ELF-1 (cell line): ENCODE results near the gene FHOD3.

ENCODE experiments used
- DNase-seq: peaks from one replicate; pipeline ENCODE4 v3.0.0-alpha.2; 2016; ENCODE audit warnings: low read depth, low spot score

The FHOD3 gene

DNA sequence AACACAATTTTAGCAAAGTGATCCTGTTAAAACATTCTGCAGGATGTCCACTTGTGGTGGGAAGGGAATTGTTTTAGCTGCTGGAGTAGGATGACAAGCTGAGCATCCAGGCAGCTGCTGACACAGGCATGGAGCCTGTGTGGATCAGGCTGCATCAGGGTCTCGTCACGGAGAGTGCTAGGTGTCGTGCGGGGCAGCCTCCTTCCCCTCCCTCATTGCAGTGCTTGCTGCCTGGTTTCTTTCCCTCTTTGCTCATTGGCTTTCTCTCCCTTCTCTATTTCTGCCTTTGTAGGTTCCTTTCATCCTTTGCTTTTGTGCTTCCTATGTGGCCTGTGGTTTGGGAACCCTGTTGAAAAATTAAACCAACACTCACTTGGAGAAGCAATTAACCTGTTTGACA, 358.4 kb downstream of the FHOD3 start:
- no peak for DNase-seq

DNA sequence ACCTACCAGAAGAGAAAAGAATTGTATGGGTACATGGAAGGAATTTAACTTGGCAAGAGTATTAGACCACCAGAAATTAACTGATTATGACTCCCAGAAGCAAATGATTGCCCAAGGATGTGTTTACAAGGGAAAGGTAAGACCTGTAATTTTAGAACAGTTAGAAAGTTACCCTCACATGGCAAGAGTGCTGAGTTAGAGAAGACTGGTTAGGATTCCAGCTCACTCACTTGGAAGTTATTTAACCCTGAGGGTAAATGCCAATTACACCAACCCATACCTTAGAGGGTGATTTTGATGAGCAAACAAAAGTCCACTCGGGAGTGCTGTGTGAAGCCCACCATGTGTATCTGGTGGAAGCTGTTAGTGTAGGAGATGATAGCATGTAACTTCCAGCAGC, 361.1 kb downstream of the FHOD3 start:
- no peak for DNase-seq

DNA sequence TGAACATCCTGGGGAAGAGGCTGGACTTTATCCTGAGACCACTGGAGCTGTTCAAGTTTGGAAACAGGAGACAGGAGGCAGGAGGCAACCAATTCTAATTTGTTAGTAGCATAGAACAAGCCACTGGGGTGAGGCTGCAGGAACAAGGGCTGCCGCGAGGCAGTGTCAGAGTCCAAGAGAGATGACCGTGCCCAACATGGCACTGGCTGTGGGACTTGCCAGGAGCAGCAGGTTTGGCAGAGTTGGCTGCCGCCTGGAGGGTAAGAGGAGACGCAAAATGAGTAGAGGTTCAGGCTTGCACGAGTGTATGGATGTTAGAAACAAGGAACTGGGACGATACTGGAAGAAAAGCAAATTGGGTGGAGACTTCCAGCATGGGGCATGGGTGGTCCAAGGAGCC, 362.8 kb downstream of the FHOD3 start:
- DNase-seq, result no peak

DNA sequence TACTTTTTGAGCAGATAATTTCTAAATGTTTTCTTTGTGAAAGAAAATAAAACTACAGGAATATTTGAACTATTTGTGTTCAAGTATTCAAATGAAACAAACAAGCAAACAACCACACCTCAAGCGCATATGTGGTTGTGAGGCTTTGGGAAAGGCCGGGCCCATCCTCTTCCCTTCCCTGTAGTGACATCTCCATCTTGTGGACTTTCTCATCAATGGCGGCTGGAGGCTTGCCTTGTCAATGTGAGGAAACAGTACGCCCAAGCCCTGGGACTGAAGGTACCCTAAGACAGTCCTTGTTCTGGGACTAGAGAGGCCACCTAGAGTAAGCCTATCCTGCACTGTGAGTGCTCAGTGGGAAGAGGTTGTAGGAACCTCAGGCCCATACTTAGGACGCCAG, 364.5 kb downstream of the FHOD3 start:
- DNase-seq, result peak; percentile 45

DNA sequence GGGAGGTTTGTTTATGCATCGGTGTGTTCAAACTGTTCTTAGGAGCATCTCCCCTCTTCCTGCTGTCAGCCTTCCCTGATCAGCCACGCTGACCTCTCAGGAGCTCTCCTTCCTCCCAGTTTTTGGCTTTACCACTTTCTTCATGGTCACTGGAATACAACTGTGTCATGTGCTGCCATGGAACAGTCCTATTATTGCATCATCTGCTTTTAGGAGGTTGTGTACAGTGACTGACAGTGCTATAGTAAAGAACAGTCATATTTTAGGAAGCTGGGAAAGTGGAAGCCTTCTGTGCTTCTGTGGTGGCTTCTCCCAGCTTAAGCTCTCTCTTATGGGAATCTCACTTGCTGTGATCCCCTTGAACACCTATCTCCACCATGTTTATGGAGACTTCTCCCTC, 365.8 kb downstream of the FHOD3 start:
- no peak for DNase-seq

DNA sequence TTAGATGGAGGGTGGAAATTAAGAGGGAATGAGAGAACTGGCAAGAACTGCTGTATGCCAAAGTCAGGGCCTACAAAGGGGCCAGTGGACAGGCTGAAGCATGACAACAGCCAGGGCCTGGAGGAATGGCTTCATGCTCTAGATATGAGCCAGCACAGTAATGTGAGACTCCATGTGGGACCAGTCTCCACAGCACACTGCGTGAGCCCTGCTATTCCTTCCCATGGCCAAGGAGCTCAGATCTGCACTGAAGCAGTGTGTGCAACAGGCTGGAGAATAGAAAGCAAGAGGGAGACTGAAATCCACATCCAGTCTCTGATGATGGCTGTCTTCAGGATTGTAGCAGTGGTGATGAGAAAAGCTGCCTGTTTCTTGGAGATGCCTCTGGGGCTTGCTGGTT, 368.4 kb downstream of the FHOD3 start:
- DNase-seq, result no peak

DNA sequence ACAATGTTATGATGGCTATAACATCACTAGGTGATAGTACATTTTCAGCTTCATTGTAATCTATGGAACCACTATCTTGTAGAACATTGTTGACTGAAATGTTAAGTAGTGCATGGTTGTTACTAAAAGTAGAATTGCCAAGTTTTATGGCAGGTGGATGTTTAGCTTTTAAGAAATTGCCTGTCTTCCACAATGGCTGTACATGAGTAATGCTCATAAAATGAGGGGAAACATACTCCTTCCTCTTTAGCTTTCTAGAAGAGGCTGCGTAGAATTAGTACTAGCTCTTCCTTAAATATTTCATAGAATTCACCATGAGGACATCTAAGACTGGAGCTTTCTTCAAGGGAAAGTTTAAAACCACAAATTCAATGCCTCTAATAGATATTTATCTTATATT, 370.3 kb downstream of the FHOD3 start:
- no peak for DNase-seq

DNA sequence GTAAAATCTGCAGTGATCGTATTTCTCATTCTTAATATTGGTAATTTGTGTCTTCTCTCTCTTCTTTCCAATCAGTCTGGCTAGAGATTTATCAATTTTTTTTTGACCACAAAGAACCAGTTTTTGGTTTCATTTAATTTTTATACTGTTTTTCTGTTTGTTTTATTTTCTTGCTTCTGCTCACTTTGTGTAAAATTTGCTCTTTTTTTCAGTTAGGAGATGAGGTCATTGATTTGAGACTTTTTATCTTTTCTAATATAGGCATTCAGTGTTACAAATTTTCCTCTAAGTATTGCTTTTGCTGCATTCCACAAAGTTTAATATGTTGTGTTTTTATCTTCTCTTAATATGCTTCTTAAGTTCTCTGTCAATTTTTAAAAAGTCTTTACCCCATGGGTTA, 370.8 kb downstream of the FHOD3 start:
- DNase-seq, result no peak

DNA sequence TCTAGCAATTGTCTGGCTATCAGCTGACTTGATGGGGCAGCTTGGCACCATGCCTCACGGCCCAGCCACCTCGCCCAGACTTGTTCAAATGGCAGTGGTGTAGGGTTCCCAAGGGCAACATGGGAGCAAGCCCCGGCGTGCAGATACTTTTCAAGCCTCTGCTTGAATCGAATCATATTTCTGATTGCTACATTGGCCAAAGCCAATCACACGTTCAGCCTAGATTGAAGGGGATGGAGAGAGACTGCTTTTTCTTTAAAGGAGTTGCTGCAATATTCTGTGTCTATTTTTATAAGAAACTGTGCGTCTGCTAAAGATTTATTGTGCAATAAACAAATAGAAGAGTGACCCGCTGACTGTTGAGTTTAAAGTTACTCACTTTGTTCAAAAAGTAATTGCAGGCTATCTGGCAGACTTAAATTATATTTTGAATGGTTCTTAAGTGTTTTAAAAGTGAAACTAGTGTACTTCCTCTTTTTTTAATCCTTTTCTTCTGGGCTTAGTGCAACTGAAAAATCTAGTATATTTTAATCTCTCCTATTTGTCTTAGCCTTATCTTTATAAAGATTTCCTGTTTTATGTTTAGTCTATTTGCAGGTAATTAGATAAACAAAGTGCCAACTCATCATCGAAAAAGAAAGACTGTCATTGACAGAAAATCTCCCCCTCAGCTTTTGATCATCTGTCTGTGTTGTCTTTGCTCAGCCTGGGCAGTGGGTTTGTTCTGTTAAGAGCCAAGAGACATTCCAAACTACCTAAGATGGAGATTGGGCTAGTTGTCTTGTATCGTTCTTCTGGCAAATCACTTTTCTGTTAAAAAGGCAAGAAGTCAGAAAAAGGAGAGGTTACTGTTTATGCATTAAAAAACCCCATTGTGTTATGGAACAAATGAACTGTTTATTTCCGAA, 375.2 kb downstream of the FHOD3 start:
- DNase-seq, result no peak

DNA sequence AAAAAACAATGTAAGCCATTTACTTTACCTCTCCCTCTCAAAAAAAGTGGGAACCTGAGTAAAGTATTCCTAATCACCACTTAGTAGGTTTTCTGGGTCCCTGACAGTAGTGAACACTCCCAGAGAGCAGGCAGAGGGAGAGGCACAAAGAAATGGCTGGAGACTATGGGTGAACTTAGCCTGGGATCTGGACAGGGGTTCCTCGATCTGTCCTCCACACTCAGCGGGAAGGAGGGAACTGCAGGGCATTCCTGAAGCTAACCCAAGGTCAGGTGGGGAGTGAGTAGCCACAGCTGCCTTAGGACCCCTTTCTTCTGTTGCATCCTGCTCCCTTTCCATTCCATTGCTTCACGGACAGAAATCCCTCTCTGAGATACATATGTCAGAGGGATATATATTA, 375.9 kb downstream of the FHOD3 start:
- no peak for DNase-seq

DNA sequence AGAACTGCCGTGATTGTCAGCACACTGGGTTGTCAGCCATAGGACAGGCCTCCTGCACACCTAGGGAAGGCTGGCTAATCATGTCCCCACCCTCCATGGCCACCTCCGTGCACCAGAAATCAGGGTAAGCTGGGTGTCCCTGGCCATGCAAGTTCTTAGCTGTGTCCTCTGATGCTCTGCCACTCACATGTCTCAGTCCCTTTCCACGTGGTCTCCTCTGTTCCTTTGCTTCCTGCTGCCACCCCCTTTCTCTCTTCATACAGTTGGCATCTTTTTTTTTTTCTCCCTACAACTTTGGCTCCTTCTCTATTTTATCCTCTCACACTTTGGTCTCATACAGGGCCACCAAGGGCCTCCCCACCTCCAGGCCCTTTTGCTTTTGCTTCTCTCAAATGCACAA, 377.6 kb downstream of the FHOD3 start:
- DNase-seq, result no peak

DNA sequence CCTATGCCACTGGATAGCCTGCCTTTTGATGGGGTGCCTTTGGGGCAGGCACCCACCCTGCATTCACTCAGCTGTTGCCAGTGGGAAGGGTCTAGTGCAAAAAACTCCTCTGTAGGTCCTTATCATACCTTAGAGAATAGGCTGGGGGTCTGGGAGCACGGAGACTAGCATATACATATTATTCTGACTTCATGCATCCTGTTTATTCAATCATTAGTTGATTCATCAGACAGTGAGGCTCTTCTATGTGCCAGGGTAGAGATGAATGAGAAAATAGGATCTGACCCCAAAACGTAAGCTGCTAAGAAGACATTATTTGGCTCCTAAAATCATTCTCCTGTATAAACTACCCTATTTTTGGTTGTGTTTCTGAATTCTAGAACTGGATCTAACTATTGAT, 378.0 kb downstream of the FHOD3 start:
- no peak for DNase-seq

DNA sequence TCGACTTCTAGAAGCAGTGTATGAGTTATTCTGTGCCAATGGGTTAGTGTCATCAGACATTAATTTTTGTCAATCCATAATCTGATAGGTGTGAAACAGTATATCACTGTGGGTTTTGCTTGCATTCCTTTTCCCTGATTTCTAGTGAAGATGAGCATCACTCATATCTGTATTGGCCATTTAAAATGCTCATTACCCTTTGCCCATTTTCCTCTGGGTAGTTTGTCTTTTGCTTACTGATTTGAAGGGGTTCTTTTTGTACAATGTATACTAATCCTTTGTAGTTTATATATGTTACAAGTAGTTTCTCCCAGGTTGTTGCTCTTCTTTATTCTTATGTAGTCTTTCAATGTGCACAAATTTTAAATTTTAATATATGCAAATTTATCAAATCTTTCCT, 379.1 kb downstream of the FHOD3 start:
- DNase-seq, result no peak

DNA sequence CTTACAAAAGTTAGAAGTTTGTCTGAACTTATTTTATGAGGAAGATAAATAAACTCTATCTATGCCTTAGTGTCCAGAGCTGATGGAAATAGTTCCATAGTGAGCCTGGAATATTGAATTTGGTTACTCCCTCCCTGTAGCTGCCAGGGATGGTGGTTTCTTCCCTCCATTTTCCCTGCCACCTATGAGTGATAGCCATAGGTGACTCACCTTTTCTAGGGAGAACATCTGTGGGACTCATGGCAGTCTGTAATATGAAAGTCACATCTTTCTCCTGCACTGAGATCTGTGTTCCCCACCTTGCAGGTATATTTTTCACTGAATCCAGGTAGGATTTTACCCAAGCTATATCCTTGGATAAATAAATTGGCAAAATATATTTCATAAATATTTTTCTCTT, 382.5 kb downstream of the FHOD3 start:
- DNase-seq, result no peak

DNA sequence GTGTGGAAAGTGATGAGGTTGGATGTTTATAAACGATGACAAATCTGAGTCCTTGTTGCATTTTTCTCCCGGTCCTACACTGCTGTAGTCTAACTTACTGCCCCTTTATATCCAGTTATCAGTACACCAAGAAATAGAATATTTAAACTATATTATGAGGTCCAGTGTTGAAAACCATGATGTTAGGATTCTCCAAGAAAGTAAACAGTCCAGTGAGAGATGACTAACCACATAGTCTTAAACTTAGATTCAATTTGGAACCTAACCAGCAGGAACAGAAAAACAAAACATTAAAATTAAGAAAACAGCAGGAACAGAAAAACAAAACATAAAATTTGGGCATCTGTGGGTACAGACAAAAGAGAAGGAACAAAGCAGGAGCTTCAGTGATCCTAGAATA, 388.1 kb downstream of the FHOD3 start:
- DNase-seq, result no peak

DNA sequence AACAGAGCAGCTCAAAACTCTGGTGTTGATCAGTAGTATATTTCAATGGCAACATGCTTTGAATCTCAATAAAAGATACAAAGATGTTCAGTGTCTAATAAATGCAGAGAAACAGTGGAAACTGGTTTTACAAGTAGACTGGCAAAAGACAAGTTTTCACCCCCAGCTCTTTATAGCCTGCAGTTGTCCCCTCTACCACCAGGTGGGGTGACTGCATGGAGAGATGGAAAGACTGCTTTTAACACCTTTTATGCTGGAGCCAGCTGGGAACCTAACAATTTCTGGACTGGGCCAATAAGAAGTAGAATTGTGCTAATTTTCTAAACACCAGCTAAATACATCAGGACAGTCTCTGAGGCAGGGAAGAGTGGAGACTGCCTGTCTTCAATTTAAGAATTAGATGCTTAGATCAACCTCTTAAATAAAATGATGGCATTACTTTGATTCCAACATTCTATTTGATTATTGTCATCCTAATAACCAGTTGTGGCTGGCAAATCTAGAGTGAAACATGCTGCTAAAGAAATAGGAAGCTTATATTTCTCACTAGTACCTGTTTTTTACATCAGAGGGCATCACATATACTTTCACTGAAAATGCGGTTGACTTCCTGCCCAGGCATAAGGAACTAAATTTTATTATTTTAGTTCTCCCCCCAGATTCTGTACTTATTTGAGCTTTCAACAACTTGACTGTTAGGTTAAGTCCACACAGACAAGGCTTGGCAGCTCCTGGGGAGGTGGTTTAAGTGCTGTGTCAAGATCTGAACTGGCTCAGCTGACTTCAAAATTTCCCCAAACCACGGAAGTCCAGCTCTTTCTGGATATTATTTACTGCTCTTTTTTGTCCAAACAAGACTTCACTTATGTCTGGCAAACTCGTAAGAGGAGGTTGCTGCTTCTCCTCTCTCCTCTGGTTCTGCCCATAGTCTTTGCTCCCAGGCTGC, 390.8 kb downstream of the FHOD3 start:
- peak; percentile 69 for DNase-seq

DNA sequence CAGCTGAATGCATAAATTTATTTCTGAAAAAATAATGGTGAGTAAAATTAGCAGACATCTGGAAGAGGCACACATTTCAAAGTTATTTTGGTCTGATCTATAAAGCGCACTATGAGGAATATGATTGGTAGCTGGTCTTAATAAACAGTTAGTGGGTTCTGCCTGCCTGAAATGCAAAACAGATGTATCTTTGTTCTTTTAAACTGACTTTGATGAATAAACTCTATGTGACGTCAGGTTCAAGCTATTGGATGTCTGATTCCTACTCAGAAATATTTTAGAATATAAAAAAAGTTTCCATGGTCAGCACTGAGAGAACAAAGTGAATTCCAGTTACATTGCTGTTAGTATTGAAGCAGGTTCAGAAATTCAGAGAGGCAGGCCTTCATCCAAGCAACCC, 394.9 kb downstream of the FHOD3 start:
- no peak for DNase-seq

DNA sequence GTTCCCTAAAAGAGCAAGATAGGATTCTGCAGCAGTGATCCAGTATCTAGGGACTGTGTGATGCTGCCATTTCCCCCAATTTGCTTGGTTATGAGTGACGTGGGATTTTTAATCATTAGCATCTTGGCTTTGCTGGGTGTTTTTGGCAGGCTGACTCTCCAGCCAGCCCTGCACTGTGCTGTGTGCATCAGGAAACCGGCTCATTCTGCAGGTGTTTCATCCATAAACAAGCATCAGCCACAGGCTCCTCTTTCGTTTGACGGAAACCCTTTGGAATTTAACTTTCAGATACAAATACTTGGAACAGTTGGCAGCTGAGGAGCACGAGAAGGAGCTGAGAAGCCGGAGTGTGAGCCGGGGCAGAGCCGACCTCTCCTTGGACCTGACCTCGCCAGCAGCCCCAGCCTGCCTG, 395.4 kb downstream of the FHOD3 start:
- no peak for DNase-seq

DNA sequence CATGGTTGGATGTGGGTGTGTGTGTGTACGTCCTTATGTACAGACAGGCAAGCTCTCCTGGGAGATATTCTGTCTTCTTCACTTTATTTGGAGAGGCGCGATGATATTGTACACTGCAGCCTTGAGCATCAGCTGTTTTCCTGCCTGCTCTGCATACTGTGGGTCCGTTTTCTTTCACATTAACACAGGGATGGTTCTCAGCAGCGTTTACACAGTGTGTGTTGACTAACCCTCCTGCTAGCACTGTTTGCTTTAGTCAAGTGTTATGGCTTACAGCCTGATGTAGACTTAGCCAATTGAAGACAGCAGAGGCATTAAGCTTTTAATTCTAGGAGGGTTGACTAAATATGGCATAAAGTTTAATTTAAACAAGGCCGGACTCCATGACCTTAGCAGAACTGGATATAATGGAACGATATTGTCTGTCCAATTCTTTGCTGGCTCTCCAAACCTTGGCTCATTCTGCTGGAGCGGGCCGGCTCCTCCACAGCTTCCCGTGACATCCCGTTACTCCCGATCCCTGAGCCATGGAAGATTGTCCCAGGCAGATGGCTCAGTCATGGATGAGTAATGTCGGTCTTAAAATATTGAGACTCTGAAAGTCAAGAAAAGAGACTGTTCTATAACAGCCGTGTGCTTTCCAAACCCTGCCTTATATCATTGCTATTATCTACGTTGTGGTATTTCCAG, 396.6 kb downstream of the FHOD3 start:
- DNase-seq, result no peak

DNA sequence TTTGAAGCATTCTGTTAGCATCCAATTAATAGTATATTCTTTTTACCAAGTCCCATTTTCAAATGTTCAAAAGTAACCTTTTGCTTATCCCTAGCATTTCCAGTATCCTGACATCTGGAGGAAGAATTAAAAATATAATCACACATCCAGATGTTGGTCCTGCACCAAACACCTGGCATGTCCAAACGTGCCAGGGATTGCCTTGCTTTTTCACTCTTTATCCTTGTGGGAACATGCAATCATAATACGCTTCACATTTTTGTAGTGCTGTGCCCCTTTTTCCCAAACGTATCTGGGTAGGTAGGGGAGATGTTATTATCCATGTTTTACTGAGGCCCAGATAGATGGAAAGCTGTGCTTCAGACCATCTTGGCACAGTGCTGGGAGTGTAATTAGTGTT, 398.3 kb downstream of the FHOD3 start:
- DNase-seq, result no peak

DNA sequence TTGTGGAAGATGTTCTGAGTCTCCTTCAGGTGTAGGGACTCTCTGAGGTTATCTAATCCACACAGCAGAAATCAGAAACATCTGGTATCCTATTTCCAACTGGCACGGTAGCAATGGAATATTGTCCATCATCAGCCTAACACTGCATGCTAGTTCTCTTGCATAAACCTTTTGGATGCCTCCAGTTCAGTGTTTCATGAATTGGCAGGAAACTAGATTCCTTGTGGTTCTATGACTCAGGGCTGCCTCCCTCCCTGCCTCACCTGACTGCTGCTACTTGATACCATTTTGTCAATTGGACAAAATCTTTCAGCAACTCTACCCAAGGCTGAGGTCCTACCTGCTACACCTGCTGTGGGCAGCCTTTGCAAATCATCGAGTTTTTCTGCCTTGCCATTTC, 400.4 kb downstream of the FHOD3 start:
- no peak for DNase-seq

DNA sequence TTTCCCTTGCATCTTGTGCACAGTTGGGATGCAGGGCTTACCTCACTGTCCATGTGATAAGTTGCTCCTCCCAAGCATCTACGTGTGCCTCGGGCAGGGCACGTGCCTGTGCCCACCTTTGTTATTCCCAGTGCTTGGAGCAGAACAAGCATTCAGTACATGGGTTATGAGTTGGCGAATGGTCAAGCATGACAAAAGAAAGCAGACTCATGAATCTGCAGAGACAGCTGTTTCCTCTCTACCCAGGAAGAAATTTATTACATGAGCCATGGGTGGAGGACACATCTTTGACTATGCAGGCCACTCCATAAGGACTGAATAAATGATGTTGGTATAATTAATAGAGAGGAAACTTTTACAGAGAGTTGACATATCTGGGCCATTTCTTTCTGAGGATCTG, 403.4 kb downstream of the FHOD3 start:
- DNase-seq, result no peak
